NCI-H1417 treated with DMSO at 0.1 percent for 48 hours (cell line): ENCODE results near the gene MAP10.

Experiments
- DNase-seq: peaks from one replicate; lab custom pipeline; 2025; lab: John Stamatoyannopoulos, UW

MAP10 gene

GRCh38 chr1:232795497-232796053 lies 9.6 kb upstream of the MAP10 start:
- DNase-seq = no peak

- no peak for DNase-seq
Observed at GRCh38 chr1:232797856-232798510, 7.2 kb upstream of the MAP10 start.

GRCh38 chr1:232798920-232799319 lies 6.3 kb upstream of the MAP10 start:
- DNase-seq = no peak

GRCh38 chr1:232806186-232806510 lies 932 bp downstream of the MAP10 start:
- no peak for DNase-seq

- DNase-seq = no peak
Observed at GRCh38 chr1:232810856-232811255, 5.6 kb downstream of the MAP10 start.

- DNase-seq = no peak
Observed at GRCh38 chr1:232812560-232812959, 7.3 kb downstream of the MAP10 start.

- no peak for DNase-seq
Observed at GRCh38 chr1:232813097-232813496, 7.9 kb downstream of the MAP10 start.

GRCh38 chr1:232813760-232814159 lies 8.5 kb downstream of the MAP10 start:
- DNase-seq = no peak

GRCh38 chr1:232816324-232816723 lies 11.1 kb downstream of the MAP10 start:
- no peak for DNase-seq

GRCh38 chr1:232818040-232818439 lies 12.8 kb downstream of the MAP10 start:
- no peak for DNase-seq

- no peak for DNase-seq
Observed at GRCh38 chr1:232820431-232820830, 15.2 kb downstream of the MAP10 start.

- DNase-seq = no peak
Observed at GRCh38 chr1:232822530-232822929, 17.3 kb downstream of the MAP10 start.

GRCh38 chr1:232826318-232826717 lies 21.1 kb downstream of the MAP10 start:
- DNase-seq = no peak

- DNase-seq = no peak
Observed at GRCh38 chr1:232830661-232831060, 25.4 kb downstream of the MAP10 start.

- DNase-seq = no peak
Observed at GRCh38 chr1:232831895-232832294, 26.7 kb downstream of the MAP10 start.

- no peak for DNase-seq
Observed at GRCh38 chr1:232834066-232834465, 28.9 kb downstream of the MAP10 start.

- no peak for DNase-seq
Observed at GRCh38 chr1:232835166-232835565, 29.9 kb downstream of the MAP10 start.

GRCh38 chr1:232837087-232837486 lies 31.9 kb downstream of the MAP10 start:
- DNase-seq = no peak

GRCh38 chr1:232841823-232842565 lies 36.8 kb downstream of the MAP10 start:
- no peak for DNase-seq

- DNase-seq = no peak
Observed at GRCh38 chr1:232844791-232845190, 39.6 kb downstream of the MAP10 start.

GRCh38 chr1:232845406-232845955 lies 40.3 kb downstream of the MAP10 start:
- no peak for DNase-seq

- no peak for DNase-seq
Observed at GRCh38 chr1:232851532-232851931, 46.3 kb downstream of the MAP10 start.
